Measurements from ENCODE around the gene NACC2. TPM values are rescaled to one million over a fixed set of nuclear protein-coding genes. Genes with fewer than 3 reads are reported as not detected.

NACC2 gene
- polyA plus RNA-seq, 3 donors: 5.3 to 15.5 (median 9.1) TPM

DNA sequence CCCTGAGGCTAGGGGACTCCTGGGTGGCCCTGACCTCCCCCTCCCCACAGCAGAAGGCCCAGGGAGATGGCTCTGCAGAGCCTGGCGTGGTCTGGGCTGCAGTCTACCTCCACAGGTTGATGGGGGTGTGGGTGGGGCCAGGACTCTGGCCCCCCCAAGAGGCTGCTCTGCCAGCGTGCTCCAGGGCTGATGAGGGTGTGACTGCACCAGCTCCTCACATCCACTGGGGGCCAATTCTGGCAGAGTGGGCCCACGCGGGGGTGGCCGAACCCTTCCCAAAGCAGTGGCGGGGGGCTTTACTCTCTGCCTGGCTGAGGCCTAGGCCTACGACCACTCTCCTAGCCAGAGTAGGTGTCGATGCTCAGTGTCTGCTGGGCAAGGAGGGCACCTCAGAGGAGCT is 105.9 kb downstream of the NACC2 start:
- 85 to 86% (median 86%) methylated on average over 5 to 8 of the region's 8 CpGs for WGBS, 3 donors
- no peak overlapping the region for H3K27ac ChIP-seq (ENCODE audit: low read depth, low read length)

DNA sequence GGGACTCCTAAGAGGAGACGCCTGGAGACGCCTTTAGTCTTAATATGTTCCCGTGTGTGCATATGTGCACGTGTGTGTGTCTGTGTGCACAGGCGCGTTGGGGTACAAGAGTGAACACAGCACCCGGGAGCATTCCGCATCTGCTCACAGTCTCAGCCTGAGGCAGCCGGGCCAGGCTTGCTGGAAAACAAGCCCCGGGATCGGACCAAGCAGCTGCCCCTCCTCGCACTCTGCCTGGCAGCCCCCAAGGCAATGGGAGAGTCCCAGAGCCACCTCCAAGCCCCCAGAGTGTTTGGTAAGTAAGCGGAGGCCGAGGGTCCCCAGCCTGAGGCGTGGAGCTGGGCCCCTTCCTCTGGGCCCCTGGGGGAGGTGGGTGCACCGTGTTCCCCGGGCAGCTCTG is 106.6 kb downstream of the NACC2 start:
- H3K27ac ChIP-seq (ENCODE audit: low read depth, low read length): no peak overlapping the region
- WGBS, 3 donors: 59 to 82% (median 81%) methylated on average over 14 to 17 of the region's 17 CpGs

- H3K27ac ChIP-seq (ENCODE audit: low read depth, low read length): no peak overlapping the region
- WGBS, 3 donors: 81 to 91% (median 89%) methylated on average over 16 of the region's 16 CpGs
These were observed 107.2 kb downstream of the NACC2 start for GRCh38 chr9:135987838-135988404.

- H3K27ac ChIP-seq (ENCODE audit: low read depth, low read length): no peak overlapping the region
- WGBS, 3 donors: 77 to 89% (median 87%) methylated on average over 15 of the region's 15 CpGs
These were observed 108.5 kb downstream of the NACC2 start for GRCh38 chr9:135986605-135987004.

DNA sequence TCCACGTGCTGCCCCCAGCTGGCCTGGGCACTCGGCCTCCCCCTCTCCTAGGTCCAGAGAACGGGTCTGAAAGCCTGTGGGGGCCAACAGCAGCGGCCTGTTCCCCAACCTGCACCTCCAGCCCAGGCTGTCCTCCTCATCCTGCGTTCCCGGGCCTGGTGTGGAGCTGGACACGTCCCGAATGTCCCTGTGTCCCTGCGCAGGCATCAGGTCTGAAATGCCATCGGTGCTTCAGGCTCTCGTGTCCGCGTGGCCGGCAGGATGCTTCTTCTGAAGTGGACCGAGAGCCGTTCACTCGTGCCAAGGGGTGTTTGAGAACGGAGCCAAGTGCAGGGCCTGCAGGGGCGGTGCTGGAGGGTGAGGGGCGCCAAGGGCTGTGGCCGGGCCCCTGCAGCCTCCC is 109.2 kb downstream of the NACC2 start:
- H3K27ac ChIP-seq (ENCODE audit: low read depth, low read length): no peak overlapping the region
- WGBS, 3 donors: 85 to 92% (median 91%) methylated on average over 21 of the region's 21 CpGs

DNA sequence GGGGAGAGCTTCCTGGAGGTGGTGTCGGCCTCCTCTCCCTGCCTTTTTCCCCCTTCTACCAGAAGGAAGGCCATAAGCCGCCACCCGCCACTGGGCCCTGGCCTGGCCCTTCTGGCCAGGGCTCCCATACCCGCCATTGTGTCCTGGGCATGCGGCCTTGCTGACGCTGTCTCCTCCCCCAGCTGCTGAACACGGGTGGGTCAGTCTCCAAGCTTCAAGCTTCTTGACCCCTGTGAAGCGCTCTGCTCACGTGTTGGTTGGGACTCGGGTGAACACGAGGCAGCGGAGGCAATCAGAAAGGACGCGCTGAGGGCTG is 109.7 kb downstream of the NACC2 start:
- 89 to 95% (median 94%) methylated on average over 12 to 14 of the region's 14 CpGs for WGBS, 3 donors

DNA sequence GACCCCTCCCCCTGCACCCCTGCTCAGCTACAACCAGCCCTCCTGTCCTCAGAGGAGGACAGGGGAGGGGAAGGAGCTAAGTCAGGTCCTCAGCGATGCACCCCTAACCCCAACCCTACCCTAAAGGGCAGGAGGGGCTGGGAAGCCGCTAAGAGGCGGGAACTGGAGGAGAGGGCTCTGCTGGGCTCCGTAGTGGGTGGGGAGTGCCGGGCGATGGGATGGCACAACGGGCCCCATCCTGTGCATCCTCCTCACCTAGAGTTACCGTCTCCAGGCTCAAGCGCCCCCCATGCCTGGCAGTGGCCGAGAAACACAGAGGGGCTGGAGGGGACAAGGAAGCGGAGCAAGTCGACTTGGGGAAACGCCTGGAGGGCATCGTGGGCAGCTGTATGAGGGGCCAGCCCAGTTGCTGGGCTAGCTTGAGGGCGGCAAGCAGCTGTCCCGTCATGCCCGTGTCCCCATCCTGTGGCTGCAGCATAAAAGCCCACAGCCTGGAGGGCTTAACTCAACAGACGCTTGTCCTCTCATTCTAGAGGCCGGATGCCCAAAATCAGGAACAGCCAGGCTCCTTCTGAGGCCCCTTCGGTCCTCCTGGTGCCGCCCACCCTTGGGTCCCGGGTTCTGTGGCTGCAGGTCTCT is 110.9 kb downstream of the NACC2 start:
- WGBS, 3 donors: 67 to 75% (median 68%) methylated on average over 18 to 22 of the region's 22 CpGs
- no peak overlapping the region for H3K27ac ChIP-seq (ENCODE audit: low read depth, low read length)

More for the DNA sequence above, 109.7 kb downstream of the NACC2 start:
- H3K27ac ChIP-seq (ENCODE audit: low read depth, low read length): no peak overlapping the region

- no peak overlapping the region for H3K27ac ChIP-seq (ENCODE audit: low read depth, low read length)
- 69 to 79% (median 72%) methylated on average over 26 of the region's 26 CpGs for WGBS, 3 donors
These were observed 111.6 kb downstream of the NACC2 start for GRCh38 chr9:135983208-135984071.

- no peak overlapping the region for H3K27ac ChIP-seq (ENCODE audit: low read depth, low read length)
- whole genome bisulfite sequencing, 3 donors: 73 to 84% (median 78%) methylated on average over 24 of the region's 24 CpGs
These were observed 112.4 kb downstream of the NACC2 start for GRCh38 chr9:135982499-135983207.

- 89 to 90% (median 89%) methylated on average over 27 to 29 of the region's 29 CpGs for WGBS, 3 donors
These were observed 114.0 kb downstream of the NACC2 start for GRCh38 chr9:135980926-135981630.

GRCh38 chr9:135979547-135980166 is 115.4 kb downstream of the NACC2 start:
- H3K27ac ChIP-seq (ENCODE audit: low read depth, low read length): no peak overlapping the region
- 55 to 63% (median 57%) methylated on average over 19 of the region's 19 CpGs for WGBS, 3 donors

More at GRCh38 chr9:135980926-135981630, 114.0 kb downstream of the NACC2 start:
- no peak overlapping the region for H3K27ac ChIP-seq (ENCODE audit: low read depth, low read length)

DNA sequence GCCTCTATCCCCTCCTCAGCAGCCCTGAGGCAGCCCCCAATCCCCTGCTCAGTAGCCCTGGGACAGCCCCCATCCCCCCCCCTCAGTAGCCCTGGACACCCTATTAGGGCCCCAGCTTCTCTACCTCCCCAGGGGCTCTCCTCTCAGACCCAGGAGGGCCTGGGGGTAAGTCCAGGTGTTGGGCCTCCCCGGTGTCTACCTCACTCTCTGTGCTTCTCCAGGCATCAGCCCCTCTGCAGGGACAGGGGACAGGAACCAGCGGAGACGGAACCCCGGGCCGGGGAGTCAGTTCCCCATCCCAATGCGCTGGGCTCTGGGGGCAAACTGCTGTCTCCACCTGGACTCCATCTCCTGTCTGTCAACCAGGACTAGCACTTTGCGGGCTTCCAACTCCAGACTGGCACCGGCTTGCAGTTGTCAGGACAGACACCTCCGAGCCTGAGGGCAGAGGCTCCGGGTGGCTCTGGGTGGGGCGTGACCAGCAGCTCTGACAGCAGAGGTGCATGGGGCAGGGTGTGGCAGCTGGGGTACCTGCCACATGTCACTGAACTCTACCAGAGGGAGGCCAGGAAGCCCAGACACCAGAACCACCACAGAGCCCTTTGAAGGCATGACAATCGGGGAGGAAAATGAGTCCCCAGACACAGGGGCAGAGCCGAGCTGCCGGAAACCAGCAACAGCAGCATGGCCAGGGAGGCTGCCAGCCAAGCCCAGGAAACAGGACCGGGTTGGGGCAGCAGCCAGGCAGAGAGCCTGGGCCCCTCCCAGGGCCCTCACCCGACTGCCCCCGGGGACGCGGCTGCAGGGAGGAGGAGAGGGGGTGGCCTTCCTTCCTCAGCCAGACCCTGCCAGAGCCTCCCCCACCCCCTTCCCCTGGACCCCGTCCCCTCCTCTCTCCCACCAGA is 116.2 kb downstream of the NACC2 start:
- WGBS, 3 donors: 21 to 45% (median 21%) methylated on average over 17 to 20 of the region's 20 CpGs
- no peak overlapping the region for H3K27ac ChIP-seq (ENCODE audit: low read depth, low read length)

- H3K27ac ChIP-seq (ENCODE audit: low read depth, low read length): no peak overlapping the region
- 40 to 62% (median 57%) methylated on average over 13 of the region's 13 CpGs for WGBS, 3 donors
These were observed 118.1 kb downstream of the NACC2 start for GRCh38 chr9:135976944-135977343.

GRCh38 chr9:135976531-135976930 is 118.6 kb downstream of the NACC2 start:
- no peak overlapping the region for H3K27ac ChIP-seq (ENCODE audit: low read depth, low read length)
- 77 to 85% (median 78%) methylated on average over 13 of the region's 13 CpGs for WGBS, 3 donors

DNA sequence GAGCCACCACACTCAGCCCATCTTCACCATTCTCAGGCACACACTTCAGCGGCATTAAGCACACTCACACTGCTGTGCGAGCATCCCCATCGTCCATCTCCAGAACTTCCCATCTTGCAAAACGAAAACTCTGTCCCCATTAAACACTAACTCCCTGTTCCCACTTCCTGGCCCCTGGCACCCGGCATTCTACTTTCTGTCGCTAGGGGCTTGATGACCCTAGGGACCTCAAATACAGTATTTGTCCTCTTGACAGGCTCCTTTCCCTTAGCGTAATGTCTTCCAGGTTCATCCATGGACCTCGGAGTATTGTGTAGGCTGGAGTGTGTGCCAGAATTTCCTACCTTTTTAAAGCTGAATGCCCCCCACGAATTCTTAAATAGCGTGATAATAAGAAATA is 119.3 kb downstream of the NACC2 start:
- no peak overlapping the region for H3K27ac ChIP-seq (ENCODE audit: low read depth, low read length)
- 75 to 89% (median 87%) methylated on average over 10 of the region's 10 CpGs for WGBS, 3 donors

- WGBS, 3 donors: 59 to 71% (median 68%) methylated on average over 10 of the region's 10 CpGs
- H3K27ac ChIP-seq (ENCODE audit: low read depth, low read length): no peak overlapping the region
These were observed 120.9 kb downstream of the NACC2 start for GRCh38 chr9:135974220-135974573.

All from adipose tissue (tissue), 3 donors.